Fibroblast of villous mesenchyme (primary cell): ENCODE data around the gene DRICH1. TPM values are rescaled to one million over a fixed set of nuclear protein-coding genes. Genes with fewer than 3 reads are reported as not detected.

Source experiments
- DNase-seq: peaks from one replicate; pipeline ENCODE4 v3.0.0-alpha.2; 2010; ENCODE audit warnings: low read depth
- H3K4me3 ChIP-seq: 2 replicates; pipeline ENCODE4 v1.5.1; 2011; ENCODE audit warnings: low read depth, mild to moderate bottlenecking, low read length
- CTCF ChIP-seq: IDR thresholded peaks from 2 replicates; pipeline ENCODE4 v1.5.1; 2012; ENCODE audit warnings: low read depth, mild to moderate bottlenecking, low read length; ENCODE audit not compliant: insufficient read depth
- total RNA-seq: library from RNA; depleted of rRNA; stranded (reverse); fragments of >200 nt; gene quantifications from 2 replicates; pipeline ENCODE4 v1.2.3, GENCODE V29; 2012

The DRICH1 gene
- total RNA-seq, 1 donor: under 0.01 TPM

DNA sequence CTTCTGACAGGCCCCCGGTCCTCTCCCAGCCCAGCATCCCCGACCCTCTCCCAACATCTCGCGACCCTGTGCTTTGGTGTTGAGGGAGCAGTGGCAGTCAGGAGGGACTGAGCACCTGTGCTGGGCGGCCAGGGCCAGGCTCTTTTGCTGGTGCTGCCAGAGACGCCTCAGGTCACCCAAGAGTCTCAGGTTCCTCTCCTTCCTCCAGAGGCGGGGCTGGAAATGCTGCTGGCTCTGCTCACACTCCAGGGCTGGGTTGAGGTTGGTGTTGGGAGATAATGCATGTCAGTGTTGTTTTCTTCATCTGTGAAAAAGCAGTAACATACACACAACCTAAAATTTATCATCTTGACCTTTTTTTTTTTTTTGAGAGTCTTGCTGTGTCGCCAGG lies 50.9 kb downstream of the DRICH1 start:
- no peak for TF ChIP-seq CTCF
- DNase-seq: no peak
- no peak overlapping the region for H3K4me3 ChIP-seq

DNA sequence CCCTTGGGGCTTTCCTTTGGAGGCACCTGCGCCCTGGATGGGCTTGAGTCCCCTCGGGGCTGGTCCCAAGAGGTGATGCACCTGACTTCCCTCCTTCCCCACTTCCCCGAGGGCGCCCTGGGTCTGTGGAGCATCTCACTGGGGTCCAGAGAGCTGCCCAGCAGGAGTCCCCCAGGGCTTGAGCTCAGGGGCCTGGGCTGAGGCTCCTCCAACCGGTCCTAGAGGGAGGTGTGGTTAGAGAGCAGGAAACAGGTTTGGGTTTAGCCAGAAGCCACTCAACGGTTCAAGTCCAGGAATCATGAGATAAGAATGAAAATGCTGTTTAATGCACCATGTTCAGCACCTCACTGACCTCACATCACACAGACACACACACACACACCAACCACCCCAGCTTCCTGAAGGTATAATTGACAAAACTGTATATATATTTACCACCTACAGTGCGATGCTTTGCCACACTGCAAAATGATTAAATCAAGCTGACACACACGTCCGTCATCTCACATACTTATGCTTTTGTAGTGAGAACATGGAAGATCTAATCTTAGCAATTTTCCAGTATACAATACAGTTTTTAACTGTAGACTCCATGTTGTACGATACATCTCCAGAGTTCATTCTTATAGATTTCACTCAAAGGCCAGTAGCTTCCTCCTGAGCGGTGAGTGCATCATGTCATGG lies 51.4 kb downstream of the DRICH1 start:
- H3K4me3 ChIP-seq: no peak overlapping the region
- no peak for TF ChIP-seq CTCF
- no peak for DNase-seq

- TF ChIP-seq CTCF: no peak
- no peak within 1 kb of the TSS for H3K4me3 ChIP-seq
- no peak for DNase-seq
Measured at GRCh38 chr22:23579870-23580575, 52.1 kb downstream of the DRICH1 start, which contains the start of gene IGLL1. TSS of gene IGLL1 (minus strand) at chr22:23580290. CDS start at chr22:23580190, 100 bp downstream.

DNA sequence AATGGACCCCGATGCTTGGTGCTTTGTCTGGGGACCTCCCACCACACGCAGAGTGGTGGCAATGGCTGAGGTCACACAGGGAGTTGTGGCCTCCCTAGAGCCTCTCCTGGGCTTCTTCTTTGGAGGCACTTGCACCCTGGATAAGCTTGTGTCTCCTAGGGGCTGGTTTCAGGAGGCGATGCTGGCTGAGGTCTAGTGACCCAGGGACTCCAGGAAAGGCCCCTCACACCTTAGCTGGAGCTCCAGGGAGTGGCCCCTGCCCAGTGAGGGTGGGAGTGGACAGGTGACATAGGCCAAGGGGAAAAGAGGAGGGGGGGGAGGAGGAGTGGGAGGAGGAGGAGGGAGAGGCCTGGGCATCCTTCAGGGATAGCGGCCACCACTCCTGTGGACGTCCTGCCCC lies 52.8 kb downstream of the DRICH1 start:
- no peak for DNase-seq
- no peak overlapping the region for H3K4me3 ChIP-seq
- no peak for TF ChIP-seq CTCF

- DNase-seq: no peak
- no peak for TF ChIP-seq CTCF
Measured at GRCh38 chr22:23578306-23578705, 53.8 kb downstream of the DRICH1 start.

DNA sequence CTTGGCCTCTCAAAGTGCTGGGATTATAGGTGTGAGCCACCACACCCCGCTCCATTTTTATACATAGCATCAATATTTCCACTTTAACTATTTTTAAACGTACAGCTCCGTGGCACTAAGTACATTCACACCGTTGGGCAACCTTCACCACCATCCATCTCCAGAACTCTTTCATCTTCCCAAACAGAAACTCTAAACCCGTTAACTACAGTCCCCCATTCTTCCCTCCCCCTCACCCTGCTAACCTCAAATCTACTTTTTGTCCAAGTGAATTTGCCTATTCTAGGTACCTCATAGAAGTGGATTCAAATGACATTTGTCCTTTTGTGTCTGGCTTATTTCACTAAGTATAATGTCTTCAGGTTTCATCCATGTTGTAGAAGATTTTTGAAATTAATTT lies 55.4 kb downstream of the DRICH1 start:
- no peak for TF ChIP-seq CTCF
- no peak overlapping the region for H3K4me3 ChIP-seq
- DNase-seq: no peak

More at GRCh38 chr22:23578306-23578705, 53.8 kb downstream of the DRICH1 start:
- H3K4me3 ChIP-seq: no peak overlapping the region
